ENCODE measurements around the gene LRRC9. TPM values are rescaled to one million over a fixed set of nuclear protein-coding genes. Genes with fewer than 3 reads are reported as not detected.

LRRC9 gene
- total RNA-seq, 3 donors from 2014 or later (not counting 1 experiment from before 2014, with no cell fraction given) = not detected

- Mint-ChIP-seq H3K27ac (no peak overlapping the region), H3K36me3 (no peaks in the 10 kb centered on the region), H3K4me1 (no peaks in the 10 kb centered on the region), H3K27me3 (ENCODE audit: low read depth in 2 of 2) (peaks cover 0 to 12% of the 10 kb centered on the region in 2 donors), H3K4me3 (no peak overlapping the region), H3K9me3 (no peaks in the 10 kb centered on the region)
- Histone ChIP-seq H3K4me3 (ENCODE audit: low read length) (no peak overlapping the region), H3K27ac (ENCODE audit: low read length) (no peak overlapping the region), H3K36me3 (ENCODE audit: control insufficient read depth, insufficient read depth, low read length) (no peaks in the 10 kb centered on the region), H3K9me3 (ENCODE audit: control insufficient read depth, insufficient read depth, low read length) (no peaks in the 10 kb centered on the region), H3K27me3 (ENCODE audit: control insufficient read depth, insufficient read depth, low read length) (no peaks in the 10 kb centered on the region), H3K4me1 (ENCODE audit: control insufficient read depth, insufficient read depth, low read length) (no peaks in the 10 kb centered on the region)
- DNase-seq (peak in 1 of 2 donors; percentile 2), ATAC-seq (no peak)
- no peak for TF ChIP-seq CTCF (IDR thresholded peaks at IDR 0.05)
- intact Hi-C loops (cut with micrococcal nuclease) = no loop called here
- WGBS (ENCODE audit: insufficient coverage) = 67% methylated on average over 1 of the region's 1 CpG
These were observed 37.0 kb upstream of the LRRC9 start for GRCh38 chr14:59882957-59883356.

- H3K27ac Mint-ChIP-seq = no peak overlapping the region
- no peak overlapping the region for H3K4me3 Mint-ChIP-seq
- WGBS (ENCODE audit: insufficient coverage) = 95% methylated on average over 2 of the region's 2 CpGs
- peaks cover 0 to 2% of the 10 kb centered on the region in 2 donors for H3K9me3 Mint-ChIP-seq
- Histone ChIP-seq H3K9me3 (ENCODE audit: control insufficient read depth, insufficient read depth, low read length) (no peaks in the 10 kb centered on the region), H3K4me3 (ENCODE audit: low read length) (no peak overlapping the region), H3K36me3 (ENCODE audit: control insufficient read depth, insufficient read depth, low read length) (no peaks in the 10 kb centered on the region), H3K4me1 (ENCODE audit: control insufficient read depth, insufficient read depth, low read length) (no peaks in the 10 kb centered on the region), H3K27me3 (ENCODE audit: control insufficient read depth, insufficient read depth, low read length) (no peaks in the 10 kb centered on the region), H3K27ac (ENCODE audit: low read length) (no peak overlapping the region)
- H3K36me3 Mint-ChIP-seq = no peaks in the 10 kb centered on the region
- TF ChIP-seq CTCF (IDR thresholded peaks at IDR 0.05) = no peak
- ATAC-seq (no peak), DNase-seq (no peak)
- intact Hi-C loops (cut with micrococcal nuclease) = no loop called here
- H3K4me1 Mint-ChIP-seq = no peaks in the 10 kb centered on the region
- peaks cover 7 to 12% of the 10 kb centered on the region in 2 donors for H3K27me3 Mint-ChIP-seq (ENCODE audit: low read depth in 2 of 2)
These were observed 29.3 kb upstream of the LRRC9 start for GRCh38 chr14:59890676-59891075.

- ATAC-seq = no peak
- no peak for TF ChIP-seq CTCF (IDR thresholded peaks at IDR 0.05)
- Mint-ChIP-seq H3K27ac (no peak overlapping the region), H3K36me3 (no peaks in the 10 kb centered on the region), H3K4me1 (no peaks in the 10 kb centered on the region), H3K9me3 (no peaks in the 10 kb centered on the region), H3K4me3 (no peak overlapping the region), H3K27me3 (ENCODE audit: low read depth in 2 of 2) (peaks cover 4 to 18% of the 10 kb centered on the region in 2 donors)
- DNase-seq = no peak
- intact Hi-C loops (cut with micrococcal nuclease) = no loop called here
- Histone ChIP-seq H3K4me3 (ENCODE audit: low read length) (no peak overlapping the region), H3K36me3 (ENCODE audit: control insufficient read depth, insufficient read depth, low read length) (no peaks in the 10 kb centered on the region), H3K27ac (ENCODE audit: low read length) (no peak overlapping the region), H3K4me1 (ENCODE audit: control insufficient read depth, insufficient read depth, low read length) (no peaks in the 10 kb centered on the region), H3K27me3 (ENCODE audit: control insufficient read depth, insufficient read depth, low read length) (no peaks in the 10 kb centered on the region), H3K9me3 (ENCODE audit: control insufficient read depth, insufficient read depth, low read length) (no peaks in the 10 kb centered on the region)
- WGBS (ENCODE audit: insufficient coverage) = 44% methylated on average over 1 of the region's 1 CpG
These were observed 24.2 kb upstream of the LRRC9 start for GRCh38 chr14:59895721-59896120.

- intact Hi-C loops (cut with micrococcal nuclease) = no loop called here
These were observed 22.1 kb upstream of the LRRC9 start for GRCh38 chr14:59897757-59898383.

More at GRCh38 chr14:59897757-59898383, 22.1 kb upstream of the LRRC9 start:
- no peak overlapping the region for H3K4me3 ChIP-seq (ENCODE audit: low read length)
- no peaks in the 10 kb centered on the region for H3K27me3 ChIP-seq (ENCODE audit: control insufficient read depth, insufficient read depth, low read length)
- no peak for DNase-seq
- H3K4me3 Mint-ChIP-seq = no peak overlapping the region
- 54% methylated on average over 6 of the region's 8 CpGs for WGBS (ENCODE audit: insufficient coverage)
- no peaks in the 10 kb centered on the region for H3K4me1 ChIP-seq (ENCODE audit: control insufficient read depth, insufficient read depth, low read length)
- H3K27me3 Mint-ChIP-seq (ENCODE audit: low read depth in 2 of 2) = peaks cover 4 to 18% of the 10 kb centered on the region in 2 donors
- H3K4me1 Mint-ChIP-seq = no peaks in the 10 kb centered on the region
- no peaks in the 10 kb centered on the region for H3K36me3 Mint-ChIP-seq
- H3K36me3 ChIP-seq (ENCODE audit: control insufficient read depth, insufficient read depth, low read length) = no peaks in the 10 kb centered on the region
- ATAC-seq = no peak
- no peak overlapping the region for H3K27ac Mint-ChIP-seq
- H3K9me3 ChIP-seq (ENCODE audit: control insufficient read depth, insufficient read depth, low read length) = no peaks in the 10 kb centered on the region
- H3K27ac ChIP-seq (ENCODE audit: low read length) = no peak overlapping the region
- no peaks in the 10 kb centered on the region for H3K9me3 Mint-ChIP-seq
- TF ChIP-seq CTCF (IDR thresholded peaks at IDR 0.05) = no peak
